ENCODE measurements around the gene IGFBP3. TPM values are rescaled to one million over a fixed set of nuclear protein-coding genes. Genes with fewer than 3 reads are reported as not detected.

Gene IGFBP3
- total and polyA plus RNA-seq, 2 of the 13 experiments (the other 11 are each of a cell fraction or from before 2014, with no cell fraction given) = 57.5 TPM; not detected in 1

DNA sequence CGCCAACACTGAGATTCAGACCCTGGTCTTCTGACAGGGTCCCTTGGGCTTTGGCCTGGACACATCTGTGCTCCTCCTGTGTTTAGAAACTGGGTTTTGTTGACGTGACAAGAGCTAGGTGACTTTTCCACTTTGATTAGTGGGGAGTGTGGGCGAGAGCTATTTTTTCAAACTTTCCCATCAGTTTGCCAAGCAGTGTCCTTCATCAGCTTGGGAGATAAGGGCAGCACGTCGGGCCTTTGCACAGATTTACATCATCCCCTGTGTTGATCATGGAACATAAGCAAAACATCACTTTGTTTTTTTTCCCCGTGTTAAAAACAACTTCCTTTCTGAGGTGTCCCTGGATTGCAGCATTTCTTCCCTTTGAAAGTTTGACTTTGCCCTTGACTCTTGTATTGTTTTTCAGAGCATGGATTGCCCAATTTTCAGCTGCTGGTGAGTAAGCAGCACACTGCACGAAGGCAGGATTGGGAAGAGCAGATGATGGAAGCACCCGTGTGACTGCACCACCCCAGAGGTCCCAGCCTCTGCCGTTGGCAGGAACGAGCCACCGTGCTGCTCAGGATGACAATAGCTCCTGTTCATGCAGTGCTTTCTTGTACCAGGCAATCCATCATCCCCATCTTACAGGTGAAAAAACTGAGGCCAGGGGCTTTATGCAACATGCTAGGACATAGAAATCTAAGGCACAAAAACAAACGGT lies 39.2 kb downstream of the IGFBP3 start (continued):
- TF ChIP-seq, protein P1, sequence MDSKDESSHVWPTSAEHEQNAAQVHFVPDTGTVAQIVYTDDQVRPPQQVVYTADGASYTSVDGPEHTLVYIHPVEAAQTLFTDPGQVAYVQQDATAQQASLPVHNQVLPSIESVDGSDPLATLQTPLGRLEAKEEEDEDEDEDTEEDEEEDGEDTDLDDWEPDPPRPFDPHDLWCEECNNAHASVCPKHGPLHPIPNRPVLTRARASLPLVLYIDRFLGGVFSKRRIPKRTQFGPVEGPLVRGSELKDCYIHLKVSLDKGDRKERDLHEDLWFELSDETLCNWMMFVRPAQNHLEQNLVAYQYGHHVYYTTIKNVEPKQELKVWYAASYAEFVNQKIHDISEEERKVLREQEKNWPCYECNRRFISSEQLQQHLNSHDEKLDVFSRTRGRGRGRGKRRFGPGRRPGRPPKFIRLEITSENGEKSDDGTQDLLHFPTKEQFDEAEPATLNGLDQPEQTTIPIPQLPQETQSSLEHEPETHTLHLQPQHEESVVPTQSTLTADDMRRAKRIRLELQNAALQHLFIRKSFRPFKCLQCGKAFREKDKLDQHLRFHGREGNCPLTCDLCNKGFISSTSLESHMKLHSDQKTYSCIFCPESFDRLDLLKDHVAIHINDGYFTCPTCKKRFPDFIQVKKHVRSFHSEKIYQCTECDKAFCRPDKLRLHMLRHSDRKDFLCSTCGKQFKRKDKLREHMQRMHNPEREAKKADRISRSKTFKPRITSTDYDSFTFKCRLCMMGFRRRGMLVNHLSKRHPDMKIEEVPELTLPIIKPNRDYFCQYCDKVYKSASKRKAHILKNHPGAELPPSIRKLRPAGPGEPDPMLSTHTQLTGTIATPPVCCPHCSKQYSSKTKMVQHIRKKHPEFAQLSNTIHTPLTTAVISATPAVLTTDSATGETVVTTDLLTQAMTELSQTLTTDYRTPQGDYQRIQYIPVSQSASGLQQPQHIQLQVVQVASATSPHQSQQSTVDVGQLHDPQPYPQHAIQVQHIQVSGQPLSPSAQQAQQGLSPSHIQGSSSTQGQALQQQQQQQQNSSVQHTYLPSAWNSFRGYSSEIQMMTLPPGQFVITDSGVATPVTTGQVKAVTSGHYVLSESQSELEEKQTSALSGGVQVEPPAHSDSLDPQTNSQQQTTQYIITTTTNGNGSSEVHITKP (CRISPR knock-in tag; IDR thresholded peaks at IDR 0.05; ENCODE audit: low read depth) = peak; percentile 65
- no peak; the same call in 1 of the 2 replicates for TF ChIP-seq ZNF614 (CRISPR knock-in tag; IDR thresholded peaks at IDR 0.05; ENCODE audit: borderline replicate concordance)
- TF ChIP-seq, protein P2, sequence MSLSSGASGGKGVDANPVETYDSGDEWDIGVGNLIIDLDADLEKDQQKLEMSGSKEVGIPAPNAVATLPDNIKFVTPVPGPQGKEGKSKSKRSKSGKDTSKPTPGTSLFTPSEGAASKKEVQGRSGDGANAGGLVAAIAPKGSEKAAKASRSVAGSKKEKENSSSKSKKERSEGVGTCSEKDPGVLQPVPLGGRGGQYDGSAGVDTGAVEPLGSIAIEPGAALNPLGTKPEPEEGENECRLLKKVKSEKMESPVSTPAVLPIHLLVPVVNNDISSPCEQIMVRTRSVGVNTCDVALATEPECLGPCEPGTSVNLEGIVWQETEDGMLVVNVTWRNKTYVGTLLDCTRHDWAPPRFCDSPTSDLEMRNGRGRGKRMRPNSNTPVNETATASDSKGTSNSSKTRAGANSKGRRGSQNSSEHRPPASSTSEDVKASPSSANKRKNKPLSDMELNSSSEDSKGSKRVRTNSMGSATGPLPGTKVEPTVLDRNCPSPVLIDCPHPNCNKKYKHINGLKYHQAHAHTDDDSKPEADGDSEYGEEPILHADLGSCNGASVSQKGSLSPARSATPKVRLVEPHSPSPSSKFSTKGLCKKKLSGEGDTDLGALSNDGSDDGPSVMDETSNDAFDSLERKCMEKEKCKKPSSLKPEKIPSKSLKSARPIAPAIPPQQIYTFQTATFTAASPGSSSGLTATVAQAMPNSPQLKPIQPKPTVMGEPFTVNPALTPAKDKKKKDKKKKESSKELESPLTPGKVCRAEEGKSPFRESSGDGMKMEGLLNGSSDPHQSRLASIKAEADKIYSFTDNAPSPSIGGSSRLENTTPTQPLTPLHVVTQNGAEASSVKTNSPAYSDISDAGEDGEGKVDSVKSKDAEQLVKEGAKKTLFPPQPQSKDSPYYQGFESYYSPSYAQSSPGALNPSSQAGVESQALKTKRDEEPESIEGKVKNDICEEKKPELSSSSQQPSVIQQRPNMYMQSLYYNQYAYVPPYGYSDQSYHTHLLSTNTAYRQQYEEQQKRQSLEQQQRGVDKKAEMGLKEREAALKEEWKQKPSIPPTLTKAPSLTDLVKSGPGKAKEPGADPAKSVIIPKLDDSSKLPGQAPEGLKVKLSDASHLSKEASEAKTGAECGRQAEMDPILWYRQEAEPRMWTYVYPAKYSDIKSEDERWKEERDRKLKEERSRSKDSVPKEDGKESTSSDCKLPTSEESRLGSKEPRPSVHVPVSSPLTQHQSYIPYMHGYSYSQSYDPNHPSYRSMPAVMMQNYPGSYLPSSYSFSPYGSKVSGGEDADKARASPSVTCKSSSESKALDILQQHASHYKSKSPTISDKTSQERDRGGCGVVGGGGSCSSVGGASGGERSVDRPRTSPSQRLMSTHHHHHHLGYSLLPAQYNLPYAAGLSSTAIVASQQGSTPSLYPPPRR (CRISPR knock-in tag; IDR thresholded peaks at IDR 0.05; ENCODE audit: borderline replicate concordance) = peak; percentile 98
- TF ChIP-seq, protein P3, sequence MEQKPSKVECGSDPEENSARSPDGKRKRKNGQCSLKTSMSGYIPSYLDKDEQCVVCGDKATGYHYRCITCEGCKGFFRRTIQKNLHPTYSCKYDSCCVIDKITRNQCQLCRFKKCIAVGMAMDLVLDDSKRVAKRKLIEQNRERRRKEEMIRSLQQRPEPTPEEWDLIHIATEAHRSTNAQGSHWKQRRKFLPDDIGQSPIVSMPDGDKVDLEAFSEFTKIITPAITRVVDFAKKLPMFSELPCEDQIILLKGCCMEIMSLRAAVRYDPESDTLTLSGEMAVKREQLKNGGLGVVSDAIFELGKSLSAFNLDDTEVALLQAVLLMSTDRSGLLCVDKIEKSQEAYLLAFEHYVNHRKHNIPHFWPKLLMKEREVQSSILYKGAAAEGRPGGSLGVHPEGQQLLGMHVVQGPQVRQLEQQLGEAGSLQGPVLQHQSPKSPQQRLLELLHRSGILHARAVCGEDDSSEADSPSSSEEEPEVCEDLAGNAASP (CRISPR knock-in tag; IDR thresholded peaks at IDR 0.05; ENCODE audit: borderline replicate concordance) = peak; percentile 94
- TF ChIP-seq HOXA7 (CRISPR knock-in tag; IDR thresholded peaks at IDR 0.05) = no peak
- no peak for TF ChIP-seq ZKSCAN5 (CRISPR knock-in tag; IDR thresholded peaks at IDR 0.05)
- TF ChIP-seq NR2C2 (CRISPR knock-in tag; IDR thresholded peaks at IDR 0.05; ENCODE audit: borderline replicate concordance) = peak; percentile 87
- no peak for TF ChIP-seq KMT2A (CRISPR knock-in tag; IDR thresholded peaks at IDR 0.05)
- TF ChIP-seq, protein P4, sequence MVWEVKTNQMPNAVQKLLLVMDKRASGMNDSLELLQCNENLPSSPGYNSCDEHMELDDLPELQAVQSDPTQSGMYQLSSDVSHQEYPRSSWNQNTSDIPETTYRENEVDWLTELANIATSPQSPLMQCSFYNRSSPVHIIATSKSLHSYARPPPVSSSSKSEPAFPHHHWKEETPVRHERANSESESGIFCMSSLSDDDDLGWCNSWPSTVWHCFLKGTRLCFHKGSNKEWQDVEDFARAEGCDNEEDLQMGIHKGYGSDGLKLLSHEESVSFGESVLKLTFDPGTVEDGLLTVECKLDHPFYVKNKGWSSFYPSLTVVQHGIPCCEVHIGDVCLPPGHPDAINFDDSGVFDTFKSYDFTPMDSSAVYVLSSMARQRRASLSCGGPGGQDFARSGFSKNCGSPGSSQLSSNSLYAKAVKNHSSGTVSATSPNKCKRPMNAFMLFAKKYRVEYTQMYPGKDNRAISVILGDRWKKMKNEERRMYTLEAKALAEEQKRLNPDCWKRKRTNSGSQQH (CRISPR knock-in tag; IDR thresholded peaks at IDR 0.05; ENCODE audit: low read depth) = peak; percentile 45; the same call in 1 of the 2 replicates
- peak; percentile 71; the same call in 1 of the 2 replicates for TF ChIP-seq DMAP1 (CRISPR knock-in tag; IDR thresholded peaks at IDR 0.05)
- TF ChIP-seq ZNF775 (CRISPR knock-in tag; IDR thresholded peaks at IDR 0.05; ENCODE audit: borderline replicate concordance) = 0 out of 2 replicates have a peak, but pooled peaks have one; percentile 67
- TF ChIP-seq, protein P5, sequence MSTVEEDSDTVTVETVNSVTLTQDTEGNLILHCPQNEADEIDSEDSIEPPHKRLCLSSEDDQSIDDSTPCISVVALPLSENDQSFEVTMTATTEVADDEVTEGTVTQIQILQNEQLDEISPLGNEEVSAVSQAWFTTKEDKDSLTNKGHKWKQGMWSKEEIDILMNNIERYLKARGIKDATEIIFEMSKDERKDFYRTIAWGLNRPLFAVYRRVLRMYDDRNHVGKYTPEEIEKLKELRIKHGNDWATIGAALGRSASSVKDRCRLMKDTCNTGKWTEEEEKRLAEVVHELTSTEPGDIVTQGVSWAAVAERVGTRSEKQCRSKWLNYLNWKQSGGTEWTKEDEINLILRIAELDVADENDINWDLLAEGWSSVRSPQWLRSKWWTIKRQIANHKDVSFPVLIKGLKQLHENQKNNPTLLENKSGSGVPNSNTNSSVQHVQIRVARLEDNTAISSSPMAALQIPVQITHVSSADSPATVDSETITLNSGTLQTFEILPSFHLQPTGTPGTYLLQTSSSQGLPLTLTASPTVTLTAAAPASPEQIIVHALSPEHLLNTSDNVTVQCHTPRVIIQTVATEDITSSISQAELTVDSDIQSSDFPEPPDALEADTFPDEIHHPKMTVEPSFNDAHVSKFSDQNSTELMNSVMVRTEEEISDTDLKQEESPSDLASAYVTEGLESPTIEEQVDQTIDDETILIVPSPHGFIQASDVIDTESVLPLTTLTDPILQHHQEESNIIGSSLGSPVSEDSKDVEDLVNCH (CRISPR knock-in tag; IDR thresholded peaks at IDR 0.05) = no peak
- peak; percentile 95 for TF ChIP-seq SKI (IDR thresholded peaks at IDR 0.05; ENCODE audit: partially characterized antibody)
- 0 out of 2 replicates have a peak, but pooled peaks have one; percentile 71 for TF ChIP-seq ZNF367 (CRISPR knock-in tag; IDR thresholded peaks at IDR 0.05; ENCODE audit: borderline replicate concordance)

Data from HepG2 (cell line).